H1 (cell line): ENCODE measurements around the gene PRKN. TPM values are rescaled to one million over a fixed set of nuclear protein-coding genes. Genes with fewer than 3 reads are reported as not detected.

Source experiments
- CTCF ChIA-PET: fragments of 300-600 bp; sonication (Branson Sonifier 250); formaldehyde crosslinking; loops from one replicate; lab custom pipeline; 2021; ENCODE audit not compliant: partially characterized antibody; lab: Charles Lee
- POLR2A ChIA-PET: fragments of 300-600 bp; sonication (Branson Sonifier 250); formaldehyde crosslinking; loops from one replicate; lab custom pipeline; 2021; ENCODE audit warnings: inconsistent platforms; ENCODE audit not compliant: partially characterized antibody; lab: Charles Lee
- DNase-seq, 2 experiments: peaks; one replicate each; pipeline versions ENCODE4 v3.0.0 to v3.0.0-alpha.2; 2010 to 2022; ENCODE audit warnings: low spot score in 2 of 2, low read depth in 1 of 2, mixed read lengths in 1 of 2
- FAIRE-seq: peaks from 2 replicates; lab custom pipeline; 2011; peaks lifted over from hg19 to GRCh38; lab: Jason Lieb, UNC
- H2AFZ ChIP-seq: 2 replicates; pipeline ENCODE4 v1.8.1; 2012; ENCODE audit warnings: low read length, inconsistent platforms
- H2AK5ac ChIP-seq: 2 replicates; pipeline ENCODE4 v1.6.1; 2013; ENCODE audit warnings: low read depth, low read length
- H2BK120ac ChIP-seq: replicated peaks from 2 replicates; pipeline ENCODE3; 2013; ENCODE audit warnings: low read depth, low read length, inconsistent platforms
- H2BK12ac ChIP-seq: 2 replicates; pipeline ENCODE4 v1.6.1; 2013; ENCODE audit warnings: low read depth, low read length
- H2BK15ac ChIP-seq: 2 replicates; pipeline ENCODE4 v1.6.1; 2013; ENCODE audit warnings: low read length
- H2BK20ac ChIP-seq: 2 replicates; pipeline ENCODE4 v1.6.1; 2013; ENCODE audit warnings: low read length
- H2BK5ac ChIP-seq: 2 replicates; pipeline ENCODE4 v1.6.1; 2013; ENCODE audit warnings: low read depth, low read length
- H3K14ac ChIP-seq: 2 replicates; pipeline ENCODE4 v1.6.1; 2013; ENCODE audit warnings: inconsistent platforms; ENCODE audit not compliant: insufficient read length
- H3K18ac ChIP-seq: 2 replicates; pipeline ENCODE4 v1.6.1; 2013; ENCODE audit warnings: low read length; ENCODE audit errors: extremely low read depth
- H3K23ac ChIP-seq: 2 replicates; pipeline ENCODE4 v1.6.1; 2013; ENCODE audit warnings: inconsistent platforms; ENCODE audit not compliant: insufficient read length
- H3K23me2 ChIP-seq: 2 replicates; pipeline ENCODE4 v1.6.1; 2013; ENCODE audit warnings: low read depth, low read length
- H3K27ac ChIP-seq: 2 replicates; pipeline ENCODE4 v1.6.1; 2011; ENCODE audit warnings: low read depth, low read length, inconsistent platforms
- H3K27me3 ChIP-seq, 4 experiments: replicated peaks in 1 of 4; 1 replicate in 1 of 4; 2 replicates in 3 of 4; pipeline versions ENCODE4 v1.6.1 to v1.8.1; 2011 to 2013; ENCODE audit warnings: low read length in 3 of 4, mild to moderate bottlenecking in 3 of 4, inconsistent platforms in 2 of 4, mixed read lengths in 2 of 4, moderate library complexity in 1 of 4; ENCODE audit not compliant: control insufficient read depth in 3 of 4, insufficient read depth in 3 of 4; ENCODE audit errors: extremely low read depth in 1 of 4
- H3K36me3 ChIP-seq, 4 experiments: 2 replicates each; pipeline versions ENCODE4 v1.6.1 to v1.8.1; 2011 to 2013; ENCODE audit warnings: mild to moderate bottlenecking in 4 of 4, low read length in 3 of 4, moderate library complexity in 2 of 4, control low read depth in 1 of 4, inconsistent platforms in 1 of 4; ENCODE audit not compliant: insufficient read depth in 4 of 4, control insufficient read depth in 2 of 4
- H3K4ac ChIP-seq: replicated peaks from 2 replicates; pipeline ENCODE3; 2013; ENCODE audit warnings: low read length, low read depth, mixed read lengths, inconsistent platforms; ENCODE audit not compliant: insufficient read length
- H3K4me1 ChIP-seq, 4 experiments: replicated peaks in 1 of 4; 1 replicate in 1 of 4; 2 replicates in 3 of 4; pipeline versions ENCODE4 v1.6.1 to v1.8.1; 2011 to 2013; ENCODE audit warnings: low read length in 3 of 4, inconsistent platforms in 2 of 4, mixed read lengths in 1 of 4; ENCODE audit not compliant: insufficient read depth in 4 of 4, control insufficient read depth in 3 of 4
- H3K4me2 ChIP-seq, 2 experiments: 2 replicates each; pipeline versions ENCODE4 v1.6.1 to v1.8.1; 2011 to 2013; ENCODE audit warnings: low read depth in 2 of 2, low read length in 2 of 2, control low read depth in 1 of 2, inconsistent platforms in 1 of 2, mild to moderate bottlenecking in 1 of 2; ENCODE audit not compliant: insufficient read depth in 1 of 2
- H3K4me3 ChIP-seq, 4 experiments: fragments of 200-600, 300-600 bp in 1 of 4; sonication (generic), shearing (Covaris generic), sonication (Bioruptor Twin) in 1 of 4; 2 replicates each; pipeline versions ENCODE4 v1.5.1 to v1.8.1; 2011 to 2016; ENCODE audit warnings: low read length in 4 of 4, low read depth in 3 of 4, control low read depth in 2 of 4, inconsistent platforms in 2 of 4, mild to moderate bottlenecking in 2 of 4, mixed read lengths in 1 of 4, moderate library complexity in 1 of 4; ENCODE audit not compliant: insufficient read depth in 2 of 4; ENCODE audit errors: extremely low read depth in 1 of 4
- H3K56ac ChIP-seq: replicated peaks from 2 replicates; pipeline ENCODE3; 2013; ENCODE audit warnings: low read depth, mild to moderate bottlenecking, mixed read lengths, low read length, inconsistent platforms; ENCODE audit not compliant: insufficient read length
- H3K79me1 ChIP-seq: 2 replicates; pipeline ENCODE4 v1.6.1; 2013; ENCODE audit warnings: low read depth, low read length, control low read depth
- H3K79me2 ChIP-seq, 2 experiments: 2 replicates each; pipeline versions ENCODE4 v1.6.1 to v1.8.1; 2012 to 2013; ENCODE audit warnings: low read length in 2 of 2, mild to moderate bottlenecking in 2 of 2, inconsistent platforms in 1 of 2; ENCODE audit not compliant: insufficient read depth in 2 of 2, control insufficient read depth in 1 of 2
- H3K9ac ChIP-seq, 4 experiments: replicated peaks in 1 of 4; 1 replicate in 1 of 4; 2 replicates in 3 of 4; pipeline versions ENCODE4 v1.6.1 to v1.8.1; 2011 to 2013; ENCODE audit warnings: low read depth in 3 of 4, low read length in 3 of 4, control low read depth in 2 of 4, mild to moderate bottlenecking in 2 of 4, moderate library complexity in 2 of 4, inconsistent platforms in 1 of 4; ENCODE audit errors: extremely low read depth in 1 of 4
- H3K9me3 ChIP-seq, 2 experiments: 2 replicates each; pipeline versions ENCODE4 v1.6.1 to v1.8.1; 2012 to 2013; ENCODE audit warnings: mild to moderate bottlenecking in 2 of 2, moderate library complexity in 2 of 2, control low read depth in 1 of 2, inconsistent platforms in 1 of 2, low read depth in 1 of 2, low read length in 1 of 2, mixed read lengths in 1 of 2; ENCODE audit not compliant: insufficient read depth in 2 of 2
- H4K20me1 ChIP-seq, 2 experiments: replicated peaks in 1 of 2; 2 replicates each; pipeline versions ENCODE3 to v1.8.1; 2011 to 2013; ENCODE audit warnings: inconsistent platforms in 2 of 2, low read length in 2 of 2, mild to moderate bottlenecking in 1 of 2; ENCODE audit not compliant: insufficient read depth in 2 of 2, control insufficient read depth in 1 of 2
- H4K5ac ChIP-seq: 2 replicates; pipeline ENCODE4 v1.6.1; 2013; ENCODE audit warnings: low read length, low read depth, mixed read lengths, inconsistent platforms; ENCODE audit not compliant: insufficient read length
- H4K8ac ChIP-seq: 2 replicates; pipeline ENCODE4 v1.8.0; 2013; ENCODE audit warnings: mild to moderate bottlenecking, moderate library complexity, low read length, inconsistent platforms; ENCODE audit not compliant: insufficient read depth; ENCODE audit errors: extremely low read depth
- H4K91ac ChIP-seq: replicated peaks from 2 replicates; pipeline ENCODE3; 2013; ENCODE audit warnings: low read length, mixed read lengths, inconsistent platforms; ENCODE audit not compliant: insufficient read length
- CBX8 ChIP-seq: fragments of 300-800, 300-1000 bp; sonication (generic); IDR thresholded peaks from 2 replicates; pipeline ENCODE4 v1.7.1; 2016; ENCODE audit warnings: low read depth, low read length, borderline replicate concordance
- CEBPB ChIP-seq: IDR thresholded peaks from 2 replicates; pipeline ENCODE4 v1.6.1; 2012; ENCODE audit warnings: low read depth, low read length
- EGR1 ChIP-seq: IDR thresholded peaks from 2 replicates; pipeline ENCODE4 v1.6.1; 2011; ENCODE audit warnings: low read depth, low read length, borderline replicate concordance
- JUN ChIP-seq: IDR thresholded peaks from 2 replicates; pipeline ENCODE4 v1.6.1; 2011; ENCODE audit warnings: low read depth, mild to moderate bottlenecking, improper control_type of control experiment, low read length
- NRF1 ChIP-seq: IDR thresholded peaks from 2 replicates; pipeline ENCODE4 v1.6.1; 2011; ENCODE audit warnings: mild to moderate bottlenecking, low read depth, low read length, improper control_type of control experiment
- POLR2AphosphoS5 ChIP-seq: IDR thresholded peaks from 2 replicates; pipeline ENCODE4 v1.6.1; 2011; ENCODE audit warnings: low read depth, low read length
- POU5F1 ChIP-seq: IDR thresholded peaks from 2 replicates; pipeline ENCODE4 v1.6.1; 2011; ENCODE audit warnings: low read depth, mild to moderate bottlenecking, low read length, moderate library complexity
- RBBP5 ChIP-seq: IDR thresholded peaks from 2 replicates; pipeline ENCODE4 v1.7.1; 2012; ENCODE audit warnings: low read depth, mild to moderate bottlenecking, inconsistent platforms, low read length, moderate library complexity, borderline replicate concordance
- SIRT6 ChIP-seq: IDR thresholded peaks from one replicate; pipeline ENCODE4 v1.7.1; 2012; ENCODE audit warnings: low read length, inconsistent platforms
- SP1 ChIP-seq: IDR thresholded peaks from 2 replicates; pipeline ENCODE4 v1.6.1; 2011; ENCODE audit warnings: low read depth, low read length
- WGBS, 2 experiments: shearing (Covaris generic) in 1 of 2; methylation state at CpG; one replicate each; pipeline versions ENCODE4 v1.1.6 to v1.1.7; 2013 to 2015; ENCODE audit warnings: low lambda C conversion rate in 2 of 2, mixed read lengths in 2 of 2, inconsistent platforms in 1 of 2, low coverage in 1 of 2, missing lambda C conversion rate in 1 of 2; ENCODE audit not compliant: insufficient replicate concordance in 2 of 2, insufficient coverage in 1 of 2, insufficient read length in 1 of 2; ENCODE audit errors: extremely low coverage in 1 of 2, missing lambda C conversion rate in 1 of 2; 5-methylcytosine and 5-hydroxymethylcytosine counted together
- polyA plus RNA-seq, 7 experiments: library from polyadenylated mRNA; depleted of rRNA in 3 of 7; stranded (reverse) in 5 of 7; unstranded in 2 of 7; fragments of >200 nt in 5 of 7; fragments of 200-250 nt in 2 of 7; gene quantifications; 1 replicate in 5 of 7; 2 replicates in 1 of 7; 4 replicates in 1 of 7; pipeline versions ENCODE4 v1.2.1 to v1.2.3, GENCODE V29; 2011 to 2013; ENCODE audit warnings: missing spikeins in 2 of 7, mixed read lengths in 2 of 7
- total RNA-seq: library from RNA; stranded (reverse); fragmentation: NEBNext Ultra II Directional; extraction: Animal tissue kit (Norgen Biotek cat#: 25700); gene quantifications from 2 replicates; pipeline ENCODE4 v1.2.1, GENCODE V29; 2021
- TF ChIP-seq, protein P1 (sequence below): IDR thresholded peaks from 2 replicates; pipeline ENCODE4 v1.6.1; 2012; ENCODE audit warnings: inconsistent platforms
- TF ChIP-seq, protein P2 (sequence below), 3 experiments: IDR thresholded peaks; 1 replicate in 2 of 3; 2 replicates in 1 of 3; pipeline versions ENCODE4 v1.5.1 to v1.6.1; 2011; ENCODE audit warnings: low read length in 3 of 3, mild to moderate bottlenecking in 3 of 3, inconsistent platforms in 2 of 3, low read depth in 1 of 3, moderate library complexity in 1 of 3; ENCODE audit not compliant: insufficient read depth in 1 of 3; ENCODE audit errors: control extremely low read depth in 1 of 3

PRKN gene
- total and polyA plus RNA-seq, 2 of the 8 experiments (the other 6 are each of a cell fraction or from before 2014, with no cell fraction given) = 0.13 to 0.29 TPM

DNA sequence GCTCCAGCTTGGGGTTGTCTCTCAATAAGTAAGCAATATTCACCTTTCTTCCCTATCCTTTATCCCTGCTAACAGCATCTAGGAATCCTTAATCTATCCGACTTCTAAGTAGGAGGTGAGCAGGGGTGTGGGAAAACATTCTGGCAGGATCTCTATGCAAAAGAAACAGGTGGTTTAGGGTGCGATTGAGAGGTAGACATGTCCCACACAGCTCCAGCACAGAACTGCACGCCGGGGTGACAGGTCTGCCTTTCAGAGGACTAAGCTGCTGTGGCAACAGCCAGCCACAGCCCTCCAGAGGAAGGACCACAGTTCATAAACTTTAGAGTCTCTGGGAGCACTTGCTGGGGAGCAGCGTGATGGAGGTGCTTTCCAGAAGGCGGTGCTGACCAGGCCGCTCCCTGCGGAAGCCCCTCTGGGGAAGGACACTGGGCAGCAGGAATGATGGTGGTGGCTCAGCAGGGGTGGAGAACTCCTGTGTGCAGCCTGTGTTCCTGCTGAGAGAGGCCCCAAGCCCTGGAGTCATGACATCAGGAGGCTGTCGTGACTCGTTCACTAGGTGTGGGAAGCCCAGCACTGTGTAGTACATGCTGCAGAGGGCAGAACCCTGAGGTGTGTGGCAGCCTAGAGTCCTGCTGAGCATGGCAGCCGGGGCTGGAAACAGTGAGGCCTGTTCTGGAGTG, 509.6 kb downstream of the PRKN start:
- 90% methylated on average over 11 of the region's 11 CpGs; no CpG with 5 or more reads in 1 of the 2 experiments for WGBS, 2 experiments
- H2BK20ac ChIP-seq = no peak overlapping the region
- no peak for DNase-seq
- TF ChIP-seq, protein P1, sequence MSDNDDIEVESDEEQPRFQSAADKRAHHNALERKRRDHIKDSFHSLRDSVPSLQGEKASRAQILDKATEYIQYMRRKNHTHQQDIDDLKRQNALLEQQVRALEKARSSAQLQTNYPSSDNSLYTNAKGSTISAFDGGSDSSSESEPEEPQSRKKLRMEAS = no peak
- TF ChIP-seq CEBPB (no peak), POLR2AphosphoS5 (no peak), JUN (no peak), EGR1 (no peak), NRF1 (no peak), SP1 (no peak), POU5F1 (no peak), RBBP5 (no peak), CBX8 (no peak), SIRT6 (no peak)
- TF ChIP-seq, protein P2, sequence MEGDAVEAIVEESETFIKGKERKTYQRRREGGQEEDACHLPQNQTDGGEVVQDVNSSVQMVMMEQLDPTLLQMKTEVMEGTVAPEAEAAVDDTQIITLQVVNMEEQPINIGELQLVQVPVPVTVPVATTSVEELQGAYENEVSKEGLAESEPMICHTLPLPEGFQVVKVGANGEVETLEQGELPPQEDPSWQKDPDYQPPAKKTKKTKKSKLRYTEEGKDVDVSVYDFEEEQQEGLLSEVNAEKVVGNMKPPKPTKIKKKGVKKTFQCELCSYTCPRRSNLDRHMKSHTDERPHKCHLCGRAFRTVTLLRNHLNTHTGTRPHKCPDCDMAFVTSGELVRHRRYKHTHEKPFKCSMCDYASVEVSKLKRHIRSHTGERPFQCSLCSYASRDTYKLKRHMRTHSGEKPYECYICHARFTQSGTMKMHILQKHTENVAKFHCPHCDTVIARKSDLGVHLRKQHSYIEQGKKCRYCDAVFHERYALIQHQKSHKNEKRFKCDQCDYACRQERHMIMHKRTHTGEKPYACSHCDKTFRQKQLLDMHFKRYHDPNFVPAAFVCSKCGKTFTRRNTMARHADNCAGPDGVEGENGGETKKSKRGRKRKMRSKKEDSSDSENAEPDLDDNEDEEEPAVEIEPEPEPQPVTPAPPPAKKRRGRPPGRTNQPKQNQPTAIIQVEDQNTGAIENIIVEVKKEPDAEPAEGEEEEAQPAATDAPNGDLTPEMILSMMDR (IDR thresholded peaks at IDR 0.05; ENCODE audit: control extremely low read depth in 1 of 3, insufficient read depth in 1 of 3, low read depth in 1 of 3, low read length in 3 of 3) = no peak

More for the DNA sequence above, 509.6 kb downstream of the PRKN start:
- Histone ChIP-seq H3K79me2 (no peaks in the 10 kb centered on the region), H3K4me2 (no peak overlapping the region), H3K4ac (no peak overlapping the region), H3K27me3 (no peaks in the 10 kb centered on the region), H3K36me3 (no peaks in the 10 kb centered on the region), H3K23me2 (no peaks in the 10 kb centered on the region; the same call in 1 of the 2 replicates), H3K9ac (no peak overlapping the region), H2AFZ (no peak overlapping the region), H3K27ac (no peak overlapping the region), H4K5ac (no peak overlapping the region), H3K14ac (no peak overlapping the region), H3K18ac (no peak overlapping the region), H3K23ac (no peak overlapping the region), H3K9me3 (no peaks in the 10 kb centered on the region), H2BK15ac (no peak overlapping the region), H3K56ac (no peak overlapping the region), H4K20me1 (no peaks in the 10 kb centered on the region), H2BK5ac (no peak overlapping the region), H2BK120ac (no peak overlapping the region), H3K79me1 (no peaks in the 10 kb centered on the region), H3K4me3 (no peak overlapping the region), H3K4me1 (no peaks in the 10 kb centered on the region), H4K91ac (no peak overlapping the region), H2BK12ac (no peak overlapping the region), H2AK5ac (no peak overlapping the region), H4K8ac (no peak overlapping the region)
- ChIA-PET CTCF (interaction anchor here (1.3 kb wide), 1 partner anchor 18 kb away, joined by 3 read pairs; no protein-coding TSS in a partner anchor), POLR2A (no interaction called here)
- FAIRE-seq = no peak
